Hypothalamus (tissue), 51 donors: ENCODE data around the gene UIMC1.
"Not testable (repeated sequence)": the region's sequence is repeated elsewhere in the genome, so short reads cannot be mapped to it uniquely, and the experiment has no call there.

ENCODE experiments used
- DNase-seq, 51 donors: peaks; one replicate each; lab custom pipeline; 2025; lab: John Stamatoyannopoulos, UW

UIMC1 gene

GRCh38 chr5:177010153-177010552 lies 3.6 kb upstream of the UIMC1 start:
- DNase-seq: no peak

GRCh38 chr5:177008716-177009115 lies 2.1 kb upstream of the UIMC1 start:
- DNase-seq: no peak

- peak in 48 of 51 donors; percentile 5 to 80 (median 56) for DNase-seq
These were observed 837 bp downstream of the UIMC1 start for GRCh38 chr5:177005619-177006264.

- no peak for DNase-seq
These were observed 1.6 kb downstream of the UIMC1 start for GRCh38 chr5:177004961-177005360.

- no peak for DNase-seq
These were observed 2.9 kb downstream of the UIMC1 start for GRCh38 chr5:177003649-177004048.

- not testable (repeated sequence) for DNase-seq
These were observed 7.1 kb downstream of the UIMC1 start for GRCh38 chr5:176999526-176999925.

GRCh38 chr5:176998828-176999227 lies 7.8 kb downstream of the UIMC1 start:
- DNase-seq: no peak

GRCh38 chr5:176996780-176997179 lies 9.8 kb downstream of the UIMC1 start:
- DNase-seq: no peak

GRCh38 chr5:176995896-176996767 lies 10.4 kb downstream of the UIMC1 start:
- no peak for DNase-seq

GRCh38 chr5:176995122-176995490 lies 11.5 kb downstream of the UIMC1 start:
- no peak for DNase-seq

GRCh38 chr5:176994460-176995121 lies 12.0 kb downstream of the UIMC1 start:
- DNase-seq: no peak

- DNase-seq: not testable (repeated sequence)
These were observed 13.5 kb downstream of the UIMC1 start for GRCh38 chr5:176993081-176993480.

- DNase-seq: no peak
These were observed 19.0 kb downstream of the UIMC1 start for GRCh38 chr5:176987583-176987982.

- DNase-seq: no peak
These were observed 20.3 kb downstream of the UIMC1 start for GRCh38 chr5:176986280-176986679.

GRCh38 chr5:176985516-176985915 lies 21.1 kb downstream of the UIMC1 start:
- no peak for DNase-seq

- DNase-seq: not testable (repeated sequence)
These were observed 22.4 kb downstream of the UIMC1 start for GRCh38 chr5:176984176-176984575.

GRCh38 chr5:176983593-176983992 lies 23.0 kb downstream of the UIMC1 start:
- not testable (repeated sequence) for DNase-seq

GRCh38 chr5:176983112-176983511 lies 23.5 kb downstream of the UIMC1 start:
- not testable (repeated sequence) for DNase-seq

GRCh38 chr5:176980818-176981217 lies 25.8 kb downstream of the UIMC1 start:
- DNase-seq: no peak

- DNase-seq: no peak
These were observed 26.9 kb downstream of the UIMC1 start for GRCh38 chr5:176979669-176980068.

GRCh38 chr5:176965633-176966032 lies 40.9 kb downstream of the UIMC1 start:
- no peak for DNase-seq

- DNase-seq: no peak
These were observed 47.5 kb downstream of the UIMC1 start for GRCh38 chr5:176959051-176959450.
